Subcutaneous abdominal adipose tissue (tissue), 5 donors: ENCODE results near the gene RPS6KA6.

Source experiments
- H3K27ac ChIP-seq: one replicate; pipeline ENCODE4 v1.7.0; 2013; ENCODE audit warnings: low read depth, mild to moderate bottlenecking, inconsistent platforms, low read length, moderate library complexity
- H3K27me3 ChIP-seq, 5 donors: one replicate each; pipeline ENCODE4 v1.7.0; 2013; ENCODE audit warnings: low read length in 5 of 5, inconsistent platforms in 1 of 5; ENCODE audit not compliant: control insufficient read depth in 5 of 5, insufficient read depth in 4 of 5
- H3K36me3 ChIP-seq, 5 donors: one replicate each; pipeline ENCODE4 v1.7.0; 2013; ENCODE audit warnings: low read length in 5 of 5; ENCODE audit not compliant: control insufficient read depth in 5 of 5, insufficient read depth in 5 of 5
- H3K4me1 ChIP-seq, 5 donors: one replicate each; pipeline ENCODE4 v1.7.0; 2013; ENCODE audit warnings: low read length in 5 of 5, mild to moderate bottlenecking in 3 of 5, moderate library complexity in 1 of 5; ENCODE audit not compliant: control insufficient read depth in 5 of 5, insufficient read depth in 5 of 5
- H3K4me3 ChIP-seq, 5 donors: one replicate each; pipeline ENCODE4 v1.7.0; 2013; ENCODE audit warnings: low read length in 5 of 5, low read depth in 1 of 5
- H3K9ac ChIP-seq, 5 donors: one replicate each; pipeline ENCODE4 v1.7.0; 2013; ENCODE audit warnings: low read length in 5 of 5, mild to moderate bottlenecking in 4 of 5, moderate library complexity in 3 of 5
- H3K9me3 ChIP-seq, 5 donors: one replicate each; pipeline ENCODE4 v1.7.0; 2013; ENCODE audit warnings: low read length in 5 of 5; ENCODE audit not compliant: control insufficient read depth in 5 of 5
- donor health status: healthy.
- donor health status: healthy.
- donor health status: healthy.
- donor health status: healthy.
- donor health status: healthy.

Gene RPS6KA6

DNA sequence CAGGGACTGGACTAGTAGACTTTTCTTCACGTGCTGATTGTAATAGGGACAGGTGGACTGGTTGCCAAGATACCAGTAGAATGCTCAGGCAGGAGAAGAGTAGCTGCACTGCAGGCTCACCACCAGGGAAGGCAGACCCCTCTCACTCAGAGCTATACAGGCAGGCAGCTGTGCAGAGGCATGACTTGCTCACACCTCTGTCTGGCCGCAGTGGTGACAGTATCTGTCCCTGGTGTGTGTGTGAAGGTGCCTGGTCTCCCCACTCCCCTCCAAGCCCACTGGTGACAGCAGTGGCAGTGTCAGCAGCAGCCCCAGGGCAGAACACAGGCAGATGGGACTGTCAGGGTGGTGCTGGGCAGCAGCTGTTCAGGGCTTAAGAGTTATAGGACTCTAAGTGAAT, 140.7 kb downstream of the RPS6KA6 start:
- no peak overlapping the region for H3K9ac ChIP-seq
- H3K27me3 ChIP-seq, result peaks cover 0 to 7% (median 3%) of the 10 kb centered on the region in 5 donors

GRCh38 chrX:84046403-84046984, 141.5 kb downstream of the RPS6KA6 start:
- peaks cover 0 to 7% (median 3%) of the 10 kb centered on the region in 5 donors for H3K27me3 ChIP-seq
- H3K27ac ChIP-seq, result no peak overlapping the region
- no peak overlapping the region for H3K4me3 ChIP-seq
- H3K4me1 ChIP-seq, result no peaks in the 10 kb centered on the region
- H3K9ac ChIP-seq, result no peak overlapping the region
- no peaks in the 10 kb centered on the region for H3K36me3 ChIP-seq
- no peaks in the 10 kb centered on the region for H3K9me3 ChIP-seq

More for the DNA sequence above, 140.7 kb downstream of the RPS6KA6 start:
- Histone ChIP-seq H3K4me1 (no peaks in the 10 kb centered on the region), H3K27ac (no peak overlapping the region), H3K36me3 (no peaks in the 10 kb centered on the region), H3K4me3 (no peak overlapping the region), H3K9me3 (no peaks in the 10 kb centered on the region)

GRCh38 chrX:84044051-84044450, 143.9 kb downstream of the RPS6KA6 start:
- H3K4me3 ChIP-seq, result no peak overlapping the region
- no peak overlapping the region for H3K9ac ChIP-seq
- H3K27ac ChIP-seq, result no peak overlapping the region
- H3K4me1 ChIP-seq, result no peaks in the 10 kb centered on the region
- no peaks in the 10 kb centered on the region for H3K36me3 ChIP-seq
- peaks cover 0 to 5% (median 0%) of the 10 kb centered on the region in 5 donors for H3K9me3 ChIP-seq
- peaks cover 0 to 7% (median 4%) of the 10 kb centered on the region in 5 donors for H3K27me3 ChIP-seq
